Mesothelial cell of epicardium (in vitro differentiated cells): Measurements from ENCODE around the gene MED17. TPM values are rescaled to one million over a fixed set of nuclear protein-coding genes. Genes with fewer than 3 reads are reported as not detected.

Experiments used
- DNase-seq, 2 experiments: peaks; one replicate each; pipeline ENCODE4 v3.0.0; 2021; ENCODE audit warnings: low spot score in 2 of 2; ENCODE audit not compliant: unreplicated experiment in 2 of 2
- H3K27ac Mint-ChIP-seq: 2 replicates; pipeline ENCODE4 v1.8.0; 2021; ENCODE audit warnings: mixed read lengths
- H3K27me3 Mint-ChIP-seq: 2 replicates; pipeline ENCODE4 v1.8.0; 2021; ENCODE audit warnings: low read depth, mixed read lengths
- H3K36me3 Mint-ChIP-seq: 2 replicates; pipeline ENCODE4 v1.8.0; 2021; ENCODE audit warnings: mixed read lengths
- H3K4me1 Mint-ChIP-seq: 2 replicates; pipeline ENCODE4 v1.8.0; 2021; ENCODE audit warnings: mixed read lengths
- H3K4me3 Mint-ChIP-seq: 2 replicates; pipeline ENCODE4 v1.8.0; 2021; ENCODE audit warnings: mild to moderate bottlenecking, moderate library complexity, mixed read lengths
- H3K9me3 Mint-ChIP-seq: 2 replicates; pipeline ENCODE4 v1.8.0; 2021; ENCODE audit warnings: mixed read lengths
- CTCF ChIP-seq: fragments of 200-600 bp; sonication (generic); IDR thresholded peaks from one replicate; pipeline ENCODE4 v1.5.0; 2021; ENCODE audit warnings: antibody characterized with exemption; ENCODE audit not compliant: unreplicated experiment
- total RNA-seq: library from RNA; stranded (reverse); gene quantifications from 3 replicates; pipeline ENCODE4 v1.2.1, GENCODE V29; 2021

The MED17 gene
- total RNA-seq, 1 donor from 2014 or later = 55.5 TPM

- Mint-ChIP-seq H3K4me1 (no peaks in the 10 kb centered on the region), H3K36me3 (peaks cover 66% of the 10 kb centered on the region), H3K27me3 (no peaks in the 10 kb centered on the region), H3K9me3 (no peaks in the 10 kb centered on the region), H3K4me3 (no peak overlapping the region), H3K27ac (no peak overlapping the region)
- no peak for DNase-seq
- no peak for TF ChIP-seq CTCF
These were observed 23.9 kb downstream of the MED17 start for GRCh38 chr11:93807980-93808379.

GRCh38 chr11:93813974-93814373 lies 29.9 kb downstream of the MED17 start:
- no peak overlapping the region for H3K27ac Mint-ChIP-seq
- peaks cover 57% of the 10 kb centered on the region for H3K36me3 Mint-ChIP-seq
- H3K9me3 Mint-ChIP-seq = no peaks in the 10 kb centered on the region

GRCh38 chr11:93814966-93815633 lies 31.0 kb downstream of the MED17 start:
- H3K9me3 Mint-ChIP-seq = no peaks in the 10 kb centered on the region
- H3K27ac Mint-ChIP-seq = peak overlapping the region; percentile 30
- no peak for DNase-seq
- H3K27me3 Mint-ChIP-seq = no peaks in the 10 kb centered on the region
- peaks cover 5% of the 10 kb centered on the region for H3K4me1 Mint-ChIP-seq
- no peak overlapping the region for H3K4me3 Mint-ChIP-seq
- TF ChIP-seq CTCF = no peak
- H3K36me3 Mint-ChIP-seq = peaks cover 50% of the 10 kb centered on the region

More at GRCh38 chr11:93813974-93814373, 29.9 kb downstream of the MED17 start:
- H3K27me3 Mint-ChIP-seq = no peaks in the 10 kb centered on the region
- no peak for TF ChIP-seq CTCF
- DNase-seq = no peak
- peaks cover 5% of the 10 kb centered on the region for H3K4me1 Mint-ChIP-seq
- no peak overlapping the region for H3K4me3 Mint-ChIP-seq

- Mint-ChIP-seq H3K27ac (no peak overlapping the region), H3K4me1 (peaks cover 5% of the 10 kb centered on the region)
- TF ChIP-seq CTCF = no peak
These were observed 33.6 kb downstream of the MED17 start for GRCh38 chr11:93817426-93818348.

GRCh38 chr11:93819966-93820695 lies 36.0 kb downstream of the MED17 start:
- Mint-ChIP-seq H3K27me3 (no peaks in the 10 kb centered on the region), H3K9me3 (no peaks in the 10 kb centered on the region)
- no peak for TF ChIP-seq CTCF

More at GRCh38 chr11:93817426-93818348, 33.6 kb downstream of the MED17 start:
- no peak for DNase-seq
- Mint-ChIP-seq H3K27me3 (no peaks in the 10 kb centered on the region), H3K9me3 (no peaks in the 10 kb centered on the region), H3K4me3 (no peak overlapping the region), H3K36me3 (peaks cover 29% of the 10 kb centered on the region)

More at GRCh38 chr11:93819966-93820695, 36.0 kb downstream of the MED17 start:
- Mint-ChIP-seq H3K36me3 (peaks cover 9% of the 10 kb centered on the region), H3K27ac (no peak overlapping the region), H3K4me3 (no peak overlapping the region), H3K4me1 (peaks cover 5% of the 10 kb centered on the region)
- no peak for DNase-seq
